ENCODE measurements around the gene TWNK.

TWNK gene

DNA sequence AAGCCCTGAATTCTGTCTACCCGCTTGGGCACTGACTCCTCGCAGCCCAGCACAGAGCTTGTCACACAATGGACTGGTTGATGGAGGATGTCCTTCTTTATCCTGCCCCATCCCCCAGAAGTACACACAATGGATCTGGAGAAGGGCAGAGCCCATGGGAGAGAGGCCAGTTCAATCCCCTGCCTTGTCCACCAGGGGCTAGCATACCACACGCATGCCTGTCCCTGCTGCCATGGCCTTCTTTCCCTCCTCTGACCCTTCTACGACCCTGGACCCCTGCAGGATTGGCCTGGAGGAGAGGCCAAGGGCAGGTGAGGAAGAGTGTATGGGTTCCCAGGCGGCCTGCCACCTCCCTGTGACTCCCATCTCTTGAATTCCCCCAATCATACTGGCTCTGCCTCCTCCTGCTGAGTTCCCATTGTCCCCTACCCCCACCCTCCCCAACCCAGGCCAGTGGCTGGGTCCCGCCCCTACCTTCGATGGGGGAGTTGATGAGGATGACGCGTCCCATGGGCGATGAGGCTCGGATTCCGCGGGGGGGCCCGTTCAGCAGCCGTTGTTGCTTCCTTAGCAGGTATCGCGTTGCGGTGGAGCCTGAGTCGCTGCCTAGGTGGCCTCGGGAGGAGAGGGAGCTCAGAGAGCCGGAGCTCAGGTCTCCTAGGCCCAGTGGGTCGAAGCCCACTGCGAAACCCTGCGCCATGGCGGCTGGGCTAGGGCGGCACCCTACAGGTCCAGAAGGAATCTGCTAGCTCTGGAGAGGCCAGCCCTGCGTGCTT, 42.4 kb downstream of the TWNK start:
- Histone ChIP-seq H3K27ac (no peak overlapping the region), H3K36me3 (no peaks in the 10 kb centered on the region), H3K4me3 (ENCODE audit: low read depth in 1 of 2, low read length in 1 of 2) (no peak overlapping the region), H3K9me3 (no peaks in the 10 kb centered on the region), H3K4me1 (ENCODE audit: control insufficient read depth in 1 of 2, insufficient read depth in 1 of 2, low read depth in 1 of 2, low read length in 1 of 2) (peaks cover 15 to 19% of the 10 kb centered on the region in 2 experiments), H3K27me3 (peaks cover 72% of the 10 kb centered on the region)
- TF ChIP-seq CTCF (IDR thresholded peaks at IDR 0.05), result no peak

DNA sequence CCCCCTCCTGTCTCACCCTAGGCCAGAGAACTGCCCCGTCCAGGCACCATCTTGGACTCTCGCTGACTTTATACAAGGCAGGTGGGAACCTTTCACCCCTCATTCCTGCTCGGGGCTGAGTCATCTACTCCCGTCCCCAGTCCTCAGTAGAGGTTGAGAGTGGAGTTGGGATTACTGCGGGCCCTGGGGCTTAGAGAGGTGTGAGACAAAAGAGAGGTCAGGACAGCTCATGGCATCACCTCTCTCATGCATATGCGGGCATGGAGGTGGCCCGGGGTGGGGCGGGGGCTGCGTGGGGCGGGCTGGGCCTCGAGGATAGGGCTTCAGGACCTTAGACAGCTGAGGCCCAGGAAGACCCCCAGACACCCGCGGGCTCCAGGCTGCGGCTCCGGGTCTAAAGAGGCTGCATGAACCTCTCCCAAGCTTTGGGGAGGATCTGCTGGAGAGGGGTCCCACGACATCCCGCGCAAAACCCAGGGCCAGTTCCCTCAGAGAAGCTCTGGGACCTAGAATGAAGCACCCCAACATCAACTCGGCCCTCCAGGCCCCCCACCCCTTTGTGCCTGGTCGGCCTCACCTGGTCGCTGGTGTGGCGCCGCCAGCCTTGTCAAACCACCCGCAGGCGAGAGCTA, 43.3 kb downstream of the TWNK start:
- TF ChIP-seq CTCF (IDR thresholded peaks at IDR 0.05), result no peak
- Histone ChIP-seq H3K4me3 (ENCODE audit: low read depth in 1 of 2, low read length in 1 of 2) (peak overlapping the region; percentile 72 to 90), H3K9me3 (no peaks in the 10 kb centered on the region), H3K27me3 (peaks cover 81% of the 10 kb centered on the region), H3K27ac (peak overlapping the region; percentile 76), H3K4me1 (ENCODE audit: control insufficient read depth in 1 of 2, insufficient read depth in 1 of 2, low read depth in 1 of 2, low read length in 1 of 2) (peaks cover 15 to 19% of the 10 kb centered on the region in 2 experiments), H3K36me3 (no peaks in the 10 kb centered on the region)

GRCh38 chr10:101031128-101031795, 43.9 kb downstream of the TWNK start, which contains the start of the genes PDZD7 and SFXN3:
Gene PDZD7, minus strand, starts transcription at chr10:101031129. Its CDS starts 910 bp downstream, at chr10:101030219.
Gene SFXN3, plus strand, starts transcription at chr10:101031234. Its CDS starts 3,461 bp downstream, at chr10:101034695.
- Histone ChIP-seq H3K4me1 (ENCODE audit: control insufficient read depth in 1 of 2, insufficient read depth in 1 of 2, low read depth in 1 of 2, low read length in 1 of 2) (peaks cover 15 to 19% of the 10 kb centered on the region in 2 experiments), H3K27me3 (peaks cover 87% of the 10 kb centered on the region), H3K9me3 (no peaks in the 10 kb centered on the region), H3K27ac (peak within 1 kb of the TSS; percentile 76), H3K36me3 (no peaks in the 10 kb centered on the region), H3K4me3 (ENCODE audit: low read depth in 1 of 2, low read length in 1 of 2) (peak within 1 kb of the TSS; percentile 72 to 90)
- TF ChIP-seq CTCF (IDR thresholded peaks at IDR 0.05), result peak; percentile 54

- H3K4me1 ChIP-seq (ENCODE audit: control insufficient read depth in 1 of 2, insufficient read depth in 1 of 2, low read depth in 1 of 2, low read length in 1 of 2), result peaks cover 15 to 19% of the 10 kb centered on the region in 2 experiments
- peaks cover 93% of the 10 kb centered on the region for H3K27me3 ChIP-seq
- no peaks in the 10 kb centered on the region for H3K36me3 ChIP-seq
- peak overlapping the region; percentile 72 to 90 for H3K4me3 ChIP-seq (ENCODE audit: low read depth in 1 of 2, low read length in 1 of 2)
- no peak for TF ChIP-seq CTCF (IDR thresholded peaks at IDR 0.05)
- peak overlapping the region; percentile 76 for H3K27ac ChIP-seq
- H3K9me3 ChIP-seq, result no peaks in the 10 kb centered on the region
Observed at GRCh38 chr10:101031796-101032636, 44.7 kb downstream of the TWNK start.

All from neutrophil (primary cell).